Measurements from ENCODE around the gene FASN. TPM values are rescaled to one million over a fixed set of nuclear protein-coding genes. Genes with fewer than 3 reads are reported as not detected.

The FASN gene
- total and polyA plus RNA-seq, 9 donors = 1.3 to 168 (median 42.7) TPM

DNA sequence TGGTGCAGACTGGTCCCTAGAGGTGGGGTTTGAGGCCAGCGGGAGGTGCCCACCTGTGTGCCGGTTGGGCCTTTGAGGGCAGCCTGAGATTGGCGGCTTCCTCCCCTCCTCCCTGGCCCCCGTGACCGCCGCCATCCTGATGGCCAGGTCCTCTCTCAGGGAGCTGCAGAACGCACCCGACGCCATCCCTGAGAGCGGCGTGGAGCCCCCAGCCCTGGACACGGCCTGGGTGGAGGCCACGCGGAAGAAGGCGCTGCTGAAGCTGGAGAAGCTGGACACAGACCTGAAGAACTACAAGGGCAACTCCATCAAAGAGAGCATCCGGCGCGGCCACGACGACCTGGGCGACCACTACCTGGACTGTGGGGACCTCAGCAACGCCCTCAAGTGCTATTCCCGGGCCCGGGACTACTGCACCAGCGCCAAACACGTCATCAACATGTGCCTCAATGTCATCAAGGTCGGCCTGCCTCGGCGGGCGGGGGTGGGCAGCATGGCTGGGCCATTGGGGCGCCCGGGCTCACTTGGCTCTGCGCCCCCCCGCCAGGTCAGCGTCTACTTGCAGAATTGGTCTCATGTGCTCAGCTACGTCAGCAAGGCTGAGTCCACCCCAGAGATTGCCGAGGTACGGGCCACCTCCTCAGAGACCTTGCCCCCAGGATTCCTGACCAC lies 43.5 kb downstream of the FASN start:
- no peaks in the 10 kb centered on the region for H3K27me3 ChIP-seq
- 80 to 85% (median 83%) methylated on average over 36 to 38 of the region's 38 CpGs for WGBS, 3 donors
- TF ChIP-seq POLR2A (IDR thresholded peaks at IDR 0.05) = no peak
- TF ChIP-seq, protein P1, sequence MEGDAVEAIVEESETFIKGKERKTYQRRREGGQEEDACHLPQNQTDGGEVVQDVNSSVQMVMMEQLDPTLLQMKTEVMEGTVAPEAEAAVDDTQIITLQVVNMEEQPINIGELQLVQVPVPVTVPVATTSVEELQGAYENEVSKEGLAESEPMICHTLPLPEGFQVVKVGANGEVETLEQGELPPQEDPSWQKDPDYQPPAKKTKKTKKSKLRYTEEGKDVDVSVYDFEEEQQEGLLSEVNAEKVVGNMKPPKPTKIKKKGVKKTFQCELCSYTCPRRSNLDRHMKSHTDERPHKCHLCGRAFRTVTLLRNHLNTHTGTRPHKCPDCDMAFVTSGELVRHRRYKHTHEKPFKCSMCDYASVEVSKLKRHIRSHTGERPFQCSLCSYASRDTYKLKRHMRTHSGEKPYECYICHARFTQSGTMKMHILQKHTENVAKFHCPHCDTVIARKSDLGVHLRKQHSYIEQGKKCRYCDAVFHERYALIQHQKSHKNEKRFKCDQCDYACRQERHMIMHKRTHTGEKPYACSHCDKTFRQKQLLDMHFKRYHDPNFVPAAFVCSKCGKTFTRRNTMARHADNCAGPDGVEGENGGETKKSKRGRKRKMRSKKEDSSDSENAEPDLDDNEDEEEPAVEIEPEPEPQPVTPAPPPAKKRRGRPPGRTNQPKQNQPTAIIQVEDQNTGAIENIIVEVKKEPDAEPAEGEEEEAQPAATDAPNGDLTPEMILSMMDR (IDR thresholded peaks at IDR 0.05) = no peak
- no peak for TF ChIP-seq EP300 (IDR thresholded peaks at IDR 0.05)
- no peak overlapping the region for H3K4me3 ChIP-seq
- H3K36me3 ChIP-seq = no peaks in the 10 kb centered on the region
- H3K4me1 ChIP-seq (ENCODE audit: insufficient read depth) = peaks cover 9% of the 10 kb centered on the region
- intact Hi-C loops (cut with DNase I) = loop anchor here in 1 of 4 donors (10.0 kb wide), 1 partner anchor 60 kb away; no protein-coding TSS in a partner anchor
- DNase-seq = peak in 3 of 5 donors; percentile 25 to 38 (median 27)
- H3K9me3 ChIP-seq = no peaks in the 10 kb centered on the region
- H3K27ac ChIP-seq = no peak overlapping the region

DNA sequence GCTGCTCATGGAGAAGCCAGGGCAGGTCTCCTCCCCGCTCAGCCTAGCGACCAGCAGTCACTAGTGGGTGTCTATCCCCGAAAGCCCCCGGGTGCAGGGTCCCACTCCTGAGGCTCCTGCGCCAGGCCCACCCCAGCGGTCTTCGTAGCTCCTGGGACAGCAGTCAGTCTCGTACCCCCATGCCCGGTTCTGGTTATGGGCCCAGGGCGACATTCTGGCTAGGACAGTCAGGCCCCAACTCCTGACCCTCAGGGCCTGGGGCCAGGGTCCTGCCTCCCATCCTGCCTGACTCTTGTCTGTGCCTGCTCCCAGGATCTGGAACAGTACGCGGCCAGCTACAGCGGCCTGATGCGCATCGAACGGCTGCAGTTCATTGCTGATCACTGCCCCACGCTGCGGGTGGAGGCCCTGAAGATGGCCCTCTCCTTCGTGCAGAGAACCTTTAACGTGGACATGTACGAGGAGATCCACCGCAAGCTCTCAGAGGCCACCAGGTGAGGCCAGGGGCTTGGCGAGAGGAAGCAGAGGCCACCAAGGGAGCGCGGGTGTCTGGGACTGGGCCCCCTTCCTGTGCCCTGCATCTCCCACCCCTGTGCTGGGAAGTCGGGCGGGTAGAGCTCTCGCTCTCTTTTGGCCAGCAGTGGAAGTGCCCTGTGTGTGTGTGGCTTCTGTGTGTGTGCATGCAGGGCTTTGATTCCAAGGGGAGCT lies 44.3 kb downstream of the FASN start:
- peaks cover 9% of the 10 kb centered on the region for H3K4me1 ChIP-seq (ENCODE audit: insufficient read depth)
- TF ChIP-seq POLR2A (IDR thresholded peaks at IDR 0.05) = no peak
- TF ChIP-seq, protein P1 (IDR thresholded peaks at IDR 0.05) = no peak
- no peak for TF ChIP-seq EP300 (IDR thresholded peaks at IDR 0.05)
- H3K9me3 ChIP-seq = no peaks in the 10 kb centered on the region
- H3K36me3 ChIP-seq = no peaks in the 10 kb centered on the region
- H3K27ac ChIP-seq = no peak overlapping the region
- no peaks in the 10 kb centered on the region for H3K27me3 ChIP-seq
- WGBS, 3 donors = 88 to 91% (median 90%) methylated on average over 26 to 28 of the region's 28 CpGs
- intact Hi-C loops (cut with DNase I) = loop anchor here in 1 of 4 donors (10.0 kb wide), 1 partner anchor 59 kb away; no protein-coding TSS in a partner anchor
- DNase-seq = peak in 2 of 5 donors; percentile 12 to 17
- no peak overlapping the region for H3K4me3 ChIP-seq

DNA sequence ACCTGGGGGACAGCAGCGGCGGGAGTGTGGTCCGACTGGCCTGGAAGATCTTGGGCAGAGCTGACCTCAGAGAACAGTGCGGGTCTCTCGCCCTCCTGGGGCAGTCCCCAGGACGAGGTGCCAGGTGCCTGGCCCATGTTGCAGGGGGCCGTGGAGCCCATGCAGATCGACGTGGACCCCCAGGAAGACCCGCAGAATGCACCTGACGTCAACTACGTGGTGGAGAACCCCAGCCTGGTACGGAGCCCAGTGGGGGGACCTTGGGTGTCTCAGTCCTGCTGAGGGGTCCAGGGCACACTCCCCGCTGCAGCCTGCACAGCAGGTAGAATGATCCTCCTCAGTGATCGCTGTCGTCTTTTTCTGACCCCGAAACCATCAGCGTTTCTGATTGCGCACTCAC lies 44.9 kb downstream of the FASN start:
- Histone ChIP-seq H3K4me3 (peak overlapping the region; percentile 59), H3K27me3 (no peaks in the 10 kb centered on the region), H3K27ac (no peak overlapping the region), H3K4me1 (ENCODE audit: insufficient read depth) (peaks cover 9% of the 10 kb centered on the region), H3K36me3 (no peaks in the 10 kb centered on the region), H3K9me3 (no peaks in the 10 kb centered on the region)
- 76 to 90% (median 83%) methylated on average over 19 of the region's 19 CpGs for WGBS, 3 donors
- intact Hi-C loops (cut with DNase I) = loop anchor here in 1 of 4 donors (10.0 kb wide), 1 partner anchor 58 kb away; no protein-coding TSS in a partner anchor
- DNase-seq = peak in 2 of 5 donors; percentile 16 to 23
- no peak for TF ChIP-seq EP300 (IDR thresholded peaks at IDR 0.05)

DNA sequence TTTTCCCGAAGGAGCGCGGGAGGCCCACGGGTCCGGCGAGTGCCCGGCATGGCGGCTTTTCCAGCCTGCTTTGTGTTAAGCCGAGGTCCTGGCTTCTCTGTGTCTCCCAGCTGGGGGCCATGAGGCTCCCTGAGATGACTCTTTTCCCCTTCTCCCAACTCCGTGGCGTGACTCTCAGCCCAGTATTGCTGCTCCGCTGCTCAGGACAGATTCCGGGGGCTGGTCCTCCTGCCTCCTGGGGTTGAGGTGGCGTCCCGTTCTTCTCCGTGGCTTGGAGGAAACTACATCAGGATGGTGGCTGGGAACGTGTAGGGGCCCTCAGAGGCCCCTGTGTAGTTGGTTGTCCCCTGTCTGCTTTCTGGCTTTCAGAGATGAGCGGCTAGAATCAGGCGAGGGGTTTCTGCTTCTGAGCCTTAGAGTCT lies 45.4 kb downstream of the FASN start:
- Histone ChIP-seq H3K27ac (no peak overlapping the region), H3K36me3 (no peaks in the 10 kb centered on the region), H3K27me3 (no peaks in the 10 kb centered on the region), H3K9me3 (no peaks in the 10 kb centered on the region), H3K4me1 (ENCODE audit: insufficient read depth) (peaks cover 9% of the 10 kb centered on the region), H3K4me3 (peak overlapping the region; percentile 59)
- DNase-seq = peak in 1 of 5 donors; percentile 15
- TF ChIP-seq, protein P1 (IDR thresholded peaks at IDR 0.05) = no peak
- TF ChIP-seq EP300 (IDR thresholded peaks at IDR 0.05) (no peak), POLR2A (IDR thresholded peaks at IDR 0.05) (no peak)
- intact Hi-C loops (cut with DNase I) = loop anchor here in 1 of 4 donors (10.0 kb wide), 1 partner anchor 58 kb away; no protein-coding TSS in a partner anchor
- WGBS, 3 donors = 16 to 29% (median 18%) methylated on average over 16 to 19 of the region's 19 CpGs

Data from ovary (tissue), 9 donors.